Middle frontal gyrus (tissue), 1 donor: Measurements from ENCODE around the gene RGP1.

Experiments
- DNase-seq: peaks from one replicate; pipeline ENCODE4 v3.0.0-alpha.2; 2015; ENCODE audit warnings: low spot score; ENCODE audit errors: extremely low spot score

The RGP1 gene

DNA sequence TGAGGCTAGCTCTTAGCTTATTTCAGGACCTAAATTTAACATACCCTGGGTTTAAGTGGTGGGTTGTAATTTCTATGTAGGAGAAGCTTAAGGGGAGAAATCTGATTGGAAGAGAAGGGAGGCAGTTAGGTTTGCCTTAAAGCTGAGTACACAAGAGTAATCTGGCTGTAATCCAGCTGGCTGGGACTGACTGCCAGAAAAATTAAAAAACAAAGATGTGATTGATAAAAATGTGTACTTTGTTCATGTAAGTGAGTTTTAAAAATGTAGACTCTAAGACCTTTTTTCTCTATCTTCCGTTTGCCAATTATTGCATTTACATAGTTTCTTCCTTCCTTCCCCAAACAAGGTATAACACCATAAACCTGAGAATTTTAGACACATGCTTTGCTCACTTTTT, 22.4 kb downstream of the RGP1 start:
- DNase-seq: no peak

DNA sequence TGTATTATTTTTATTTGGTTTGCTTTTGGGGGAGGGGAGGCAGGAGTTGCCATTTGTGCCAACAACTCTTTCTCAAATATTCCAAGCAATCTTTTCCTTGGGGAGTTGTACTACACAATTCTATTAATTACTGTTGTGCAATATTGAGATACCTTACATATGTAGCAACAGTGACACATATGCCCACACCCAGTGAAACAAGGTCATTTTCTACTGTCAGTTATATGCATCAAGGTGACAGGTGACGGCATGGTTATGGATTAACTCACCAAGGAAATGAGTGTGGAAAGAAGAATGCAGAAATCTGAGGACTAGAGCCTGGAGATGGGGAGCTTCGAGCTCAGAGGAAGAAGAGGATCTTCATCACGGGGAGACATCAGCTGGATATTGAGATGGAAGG, 22.9 kb downstream of the RGP1 start:
- DNase-seq: no peak

DNA sequence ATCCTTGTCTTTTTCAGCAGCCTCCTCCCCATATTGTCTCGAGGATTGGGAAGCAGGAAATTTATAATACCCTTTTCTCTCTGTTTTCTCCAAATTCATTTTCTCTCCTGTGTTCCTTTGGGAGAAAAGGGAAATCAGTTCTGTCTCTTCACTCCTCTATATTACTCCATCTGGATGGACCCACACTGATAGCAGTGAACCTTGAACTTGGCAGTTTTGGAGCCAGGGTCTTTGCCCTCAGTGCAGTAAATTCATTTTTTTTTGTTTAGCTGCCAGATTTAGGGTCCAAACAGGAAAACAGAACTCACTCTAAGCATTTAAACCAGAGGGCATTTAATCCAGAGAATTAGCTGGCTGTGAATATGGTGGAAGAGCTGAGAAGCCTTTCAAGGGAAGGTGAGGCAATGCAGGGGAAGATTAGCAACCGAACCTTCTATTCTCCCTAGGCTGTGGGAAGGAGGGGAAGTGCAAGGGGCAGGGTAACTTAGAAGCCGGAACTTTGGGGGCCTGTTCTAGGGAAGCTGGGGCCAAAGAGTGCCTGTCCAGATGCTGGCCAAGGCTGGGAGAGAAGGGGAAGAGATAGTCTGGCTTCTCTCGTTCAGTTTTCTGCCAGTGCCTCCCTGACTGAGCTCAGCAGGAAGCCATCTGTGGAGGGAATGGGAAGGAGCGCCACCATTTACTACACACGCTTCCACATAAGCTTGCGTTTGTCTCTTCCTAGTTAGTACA, 26.0 kb downstream of the RGP1 start:
- no peak for DNase-seq

DNA sequence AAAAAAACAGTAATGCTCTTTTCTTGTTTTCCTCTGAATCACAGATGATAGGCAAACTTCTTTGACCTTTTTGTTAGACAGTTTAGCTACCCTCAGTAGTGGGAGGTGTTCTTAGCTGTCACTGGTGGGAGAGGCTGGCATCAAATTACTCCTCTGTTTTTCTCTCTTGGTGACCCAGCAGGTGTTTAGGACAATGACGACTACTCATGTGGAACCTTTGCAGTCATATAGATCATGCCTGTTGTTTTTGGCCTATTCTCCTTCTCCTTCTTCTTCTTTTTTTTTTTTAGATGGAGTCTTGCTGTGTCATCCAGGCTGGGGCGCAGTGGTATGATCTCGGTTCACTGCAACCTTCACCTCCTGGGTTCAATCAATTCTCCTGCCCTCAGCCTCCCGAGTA, 26.9 kb downstream of the RGP1 start:
- no peak for DNase-seq

DNA sequence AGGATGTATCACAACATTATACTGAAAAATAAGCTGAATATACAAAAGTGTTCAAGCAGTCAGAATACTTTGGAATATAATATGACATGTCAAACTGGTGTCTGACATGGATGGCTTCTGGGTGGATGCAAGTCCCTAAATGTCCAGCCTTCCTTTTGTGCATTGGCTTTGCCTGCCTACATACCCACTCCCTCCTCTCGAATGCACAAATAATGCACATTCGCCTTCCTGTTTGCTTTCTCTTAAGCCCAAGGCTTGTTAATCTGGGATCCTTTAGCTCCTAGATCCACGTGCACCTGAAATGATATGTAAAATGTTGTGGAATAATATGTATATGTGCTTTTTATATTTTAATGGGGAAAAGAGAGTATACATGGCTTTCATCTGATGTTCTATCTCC, 29.4 kb downstream of the RGP1 start:
- no peak for DNase-seq

DNA sequence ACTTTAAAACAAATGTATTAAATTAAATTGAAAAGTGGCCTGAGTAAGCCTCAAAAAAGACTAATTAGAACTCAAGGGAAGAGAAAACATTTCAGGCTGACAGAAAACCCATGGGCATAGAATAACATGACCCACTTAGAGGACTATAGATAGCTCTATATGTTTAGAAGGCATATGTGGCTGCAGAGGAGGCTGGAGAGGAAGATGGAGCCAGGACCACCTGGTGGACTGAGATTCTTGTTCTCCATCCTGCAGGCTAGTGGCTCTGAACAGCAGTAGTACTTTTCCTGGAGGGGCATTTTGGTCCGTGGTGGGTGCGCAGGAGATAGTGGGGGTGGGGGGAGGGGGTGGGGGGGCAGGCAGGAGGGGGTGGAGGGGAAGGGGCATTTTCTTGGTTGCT, 32.0 kb downstream of the RGP1 start:
- DNase-seq: peak; percentile 33

DNA sequence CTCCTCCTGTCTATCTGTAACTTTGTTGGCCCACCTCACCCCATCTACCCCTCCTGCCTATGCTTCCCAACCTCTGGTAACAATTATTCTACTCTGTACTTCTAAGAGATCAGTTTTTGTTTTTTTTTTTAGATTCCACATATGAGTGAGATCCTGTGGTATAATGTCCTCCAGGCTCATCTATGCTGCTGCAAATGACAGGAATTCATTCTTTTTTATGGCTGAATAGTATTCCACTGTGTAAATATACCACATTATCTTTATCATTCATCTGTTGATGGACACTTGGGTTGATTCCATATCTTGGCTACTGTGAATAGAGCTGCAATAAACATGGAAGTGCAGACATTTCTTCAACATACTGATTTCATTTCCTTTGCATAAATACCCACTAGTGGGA, 34.3 kb downstream of the RGP1 start:
- no peak for DNase-seq

DNA sequence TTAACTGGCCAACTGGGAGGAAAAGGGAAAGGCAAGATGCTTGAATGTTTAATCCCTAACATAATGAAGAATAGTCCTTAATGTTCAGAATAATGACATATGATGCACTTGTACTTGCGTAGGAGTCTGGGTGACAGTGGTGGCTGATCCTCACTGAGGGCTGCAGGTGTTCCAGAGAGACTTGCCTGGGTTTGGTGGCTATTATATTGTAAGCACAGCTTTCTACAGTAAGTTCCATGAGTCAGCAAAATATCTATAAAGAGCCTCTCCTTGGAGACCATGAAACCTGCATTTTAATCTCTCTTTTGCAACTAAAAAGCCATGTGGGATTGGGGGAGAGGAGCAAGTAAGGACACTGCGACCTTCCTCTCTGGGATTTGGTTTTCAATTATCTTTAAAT, 40.5 kb downstream of the RGP1 start:
- no peak for DNase-seq

DNA sequence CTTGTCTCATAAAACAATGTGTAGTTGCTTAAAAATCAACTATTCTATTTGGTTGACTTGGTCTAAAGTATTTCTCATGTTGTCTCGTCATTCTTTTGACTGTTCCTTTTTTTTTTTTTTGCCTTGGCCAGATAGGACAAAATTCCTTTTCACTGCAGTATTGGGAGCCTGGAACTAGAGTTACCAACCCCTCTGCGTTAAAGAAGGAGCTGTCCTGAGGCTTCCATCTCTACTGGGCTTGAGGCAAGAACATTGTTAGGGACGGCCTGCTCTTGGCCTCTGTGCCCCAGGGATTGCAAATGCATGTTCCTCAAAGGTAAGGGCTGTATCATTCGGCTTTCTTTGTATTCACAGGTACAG, 40.9 kb downstream of the RGP1 start:
- no peak for DNase-seq

DNA sequence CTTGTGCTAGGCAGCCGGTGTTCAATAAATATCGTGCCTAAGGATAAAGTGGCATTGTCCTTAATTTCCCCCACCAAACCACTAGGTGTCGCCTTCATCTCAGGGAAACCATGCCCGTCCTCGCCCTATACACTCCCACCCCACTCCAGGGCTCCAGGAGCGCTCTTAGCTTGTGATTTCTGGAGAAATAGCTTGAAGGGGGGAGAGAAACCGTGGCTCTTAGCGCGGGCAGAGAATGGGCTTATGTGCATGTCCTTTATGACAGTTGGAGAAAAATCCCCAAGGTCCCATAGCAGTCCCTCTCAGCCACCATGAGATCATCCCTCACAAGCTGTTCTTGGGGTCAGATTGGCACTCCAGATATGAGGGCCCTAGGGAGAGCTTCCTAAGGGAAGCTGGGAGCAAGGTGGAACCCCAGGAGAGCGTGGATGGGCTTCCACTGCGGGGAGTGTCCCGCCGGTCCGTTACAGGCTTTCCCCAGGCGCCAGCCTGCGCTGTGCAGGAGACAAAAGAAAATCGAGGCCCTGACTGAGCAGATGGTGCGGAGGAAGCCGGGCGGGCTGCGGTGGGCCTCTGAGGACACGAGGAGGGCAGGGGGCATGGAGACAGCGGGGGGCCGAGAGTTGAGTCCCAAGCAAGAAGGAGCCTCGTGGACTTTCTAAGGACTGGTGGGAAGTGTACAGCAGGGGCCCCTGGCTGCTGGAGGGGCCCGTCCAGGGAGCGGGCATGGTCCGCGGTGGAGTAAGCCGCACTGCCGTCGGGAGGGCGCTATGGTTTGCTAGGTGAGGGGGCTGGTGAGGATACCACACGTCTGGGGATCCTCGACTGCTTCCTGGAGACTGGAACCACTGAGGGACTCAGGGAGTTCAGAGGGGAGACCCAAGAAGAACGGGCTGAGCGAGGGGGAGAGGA, 41.6 kb downstream of the RGP1 start:
- DNase-seq: peak; percentile 63

DNA sequence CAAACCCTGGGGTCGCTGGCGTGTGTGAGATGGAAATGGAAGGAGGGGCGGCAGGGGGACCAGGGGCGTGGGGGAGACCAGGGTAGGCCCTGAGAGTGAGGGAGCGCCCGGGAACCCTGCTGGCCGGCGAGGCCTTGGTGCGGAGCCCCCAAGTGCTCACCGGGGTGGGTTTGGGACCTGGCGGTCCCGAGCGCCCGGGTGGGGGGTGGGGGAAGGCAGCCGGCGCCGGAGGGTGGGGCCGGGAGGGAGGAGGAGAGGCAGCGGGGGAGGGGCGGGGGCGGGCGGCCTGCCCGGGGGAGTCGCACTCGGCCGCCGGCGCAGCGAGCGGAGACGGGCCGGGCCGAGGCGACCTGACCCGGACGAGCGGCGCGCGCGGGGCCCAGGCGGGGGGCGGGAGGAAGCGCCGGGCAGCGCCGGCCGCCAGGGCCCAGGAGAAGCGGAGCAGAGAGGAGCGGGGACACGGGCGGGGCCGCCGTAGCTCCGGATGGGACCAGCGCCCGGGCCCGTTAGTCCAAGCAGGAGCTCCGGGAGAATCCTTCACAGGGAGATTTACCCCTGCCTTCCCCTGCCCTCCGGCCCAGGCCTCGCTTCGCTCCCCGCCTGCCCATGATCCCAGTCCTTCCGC, 42.3 kb downstream of the RGP1 start, which contains the start of gene NPR2:
NPR2 (plus strand) TSS at position 295 of the 625 bp plus-strand sequence. CDS start 818 bp downstream, outside the sequence.
- DNase-seq: no peak

DNA sequence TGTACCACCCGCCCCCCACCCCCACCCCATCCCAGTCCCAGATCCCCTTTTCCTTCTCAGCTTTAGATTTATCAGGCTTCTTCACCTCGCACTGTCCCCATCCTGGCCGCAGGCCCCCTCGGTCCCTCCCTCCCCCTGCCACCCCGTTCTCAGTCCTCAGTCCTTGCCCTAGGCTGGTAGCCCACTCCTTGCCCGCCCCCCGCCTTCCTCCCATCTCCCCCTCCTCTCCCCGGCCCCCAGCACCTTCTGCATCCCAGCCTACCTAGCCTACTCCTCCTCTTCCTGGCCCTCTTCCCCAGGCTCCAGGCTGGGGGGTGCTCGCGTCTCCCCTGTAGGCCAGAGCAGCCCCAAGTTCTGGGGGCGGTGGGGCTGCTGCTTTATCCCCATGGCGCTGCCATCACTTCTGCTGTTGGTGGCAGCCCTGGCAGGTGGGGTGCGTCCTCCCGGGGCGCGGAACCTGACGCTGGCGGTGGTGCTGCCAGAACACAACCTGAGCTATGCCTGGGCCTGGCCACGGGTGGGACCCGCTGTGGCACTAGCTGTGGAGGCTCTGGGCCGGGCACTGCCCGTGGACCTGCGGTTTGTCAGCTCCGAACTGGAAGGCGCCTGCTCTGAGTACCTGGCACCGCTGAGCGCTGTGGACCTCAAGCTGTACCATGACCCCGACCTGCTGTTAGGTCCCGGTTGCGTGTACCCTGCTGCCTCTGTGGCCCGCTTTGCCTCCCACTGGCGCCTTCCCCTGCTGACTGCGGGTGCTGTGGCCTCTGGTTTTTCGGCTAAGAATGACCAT, 43.1 kb downstream of the RGP1 start:
- no peak for DNase-seq

DNA sequence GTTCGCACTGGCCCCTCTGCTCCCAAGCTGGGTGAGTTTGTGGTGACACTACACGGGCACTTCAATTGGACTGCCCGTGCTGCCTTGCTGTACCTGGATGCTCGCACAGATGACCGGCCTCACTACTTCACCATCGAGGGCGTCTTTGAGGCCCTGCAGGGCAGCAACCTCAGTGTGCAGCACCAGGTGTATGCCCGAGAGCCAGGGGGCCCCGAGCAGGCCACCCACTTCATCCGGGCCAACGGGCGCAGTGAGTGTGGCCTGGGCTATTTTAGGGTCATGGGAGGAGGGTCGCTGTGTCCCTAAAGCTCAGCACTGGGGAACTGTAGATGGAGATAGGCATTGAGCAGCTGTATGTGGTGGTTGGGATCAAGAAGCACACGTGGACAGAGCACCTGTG, 43.7 kb downstream of the RGP1 start:
- no peak for DNase-seq

DNA sequence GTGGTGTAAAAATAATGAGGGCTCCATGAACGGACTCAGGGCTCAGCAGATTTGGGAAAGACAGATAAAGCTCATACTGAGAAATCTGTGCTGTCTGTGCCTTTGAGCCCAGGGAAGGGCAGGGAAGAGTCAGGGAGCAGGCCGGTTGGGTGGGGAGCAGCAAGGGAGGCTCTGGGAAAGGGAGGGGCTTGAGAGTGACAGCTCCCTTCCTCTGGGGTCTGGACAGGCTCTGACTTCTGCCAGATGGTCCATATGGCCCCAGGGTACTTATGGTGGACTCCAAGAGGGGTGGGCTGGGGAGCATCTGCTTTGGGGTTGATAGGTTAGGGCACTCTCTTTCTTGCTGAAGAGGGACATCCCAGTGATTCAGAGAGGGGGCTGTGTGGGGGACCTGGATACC, 44.4 kb downstream of the RGP1 start:
- no peak for DNase-seq

DNA sequence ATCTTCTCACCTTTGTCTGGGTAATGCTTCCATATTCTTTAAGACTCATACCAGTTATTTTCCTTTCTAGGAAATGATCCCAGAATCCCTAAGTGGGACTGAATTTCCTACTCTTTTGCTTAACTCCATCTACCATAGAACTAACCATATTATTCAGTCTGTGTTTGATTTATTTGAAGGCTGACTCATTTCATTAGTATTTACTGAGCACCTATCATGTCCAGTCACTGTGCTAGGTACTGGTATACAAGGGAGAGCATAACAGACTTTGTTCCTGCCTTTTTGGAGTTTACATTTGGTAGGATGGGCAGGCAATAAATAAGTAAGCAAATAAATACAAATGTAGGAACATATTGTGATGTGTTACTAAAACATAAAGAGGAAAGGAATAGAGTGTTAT, 46.6 kb downstream of the RGP1 start:
- DNase-seq: no peak

DNA sequence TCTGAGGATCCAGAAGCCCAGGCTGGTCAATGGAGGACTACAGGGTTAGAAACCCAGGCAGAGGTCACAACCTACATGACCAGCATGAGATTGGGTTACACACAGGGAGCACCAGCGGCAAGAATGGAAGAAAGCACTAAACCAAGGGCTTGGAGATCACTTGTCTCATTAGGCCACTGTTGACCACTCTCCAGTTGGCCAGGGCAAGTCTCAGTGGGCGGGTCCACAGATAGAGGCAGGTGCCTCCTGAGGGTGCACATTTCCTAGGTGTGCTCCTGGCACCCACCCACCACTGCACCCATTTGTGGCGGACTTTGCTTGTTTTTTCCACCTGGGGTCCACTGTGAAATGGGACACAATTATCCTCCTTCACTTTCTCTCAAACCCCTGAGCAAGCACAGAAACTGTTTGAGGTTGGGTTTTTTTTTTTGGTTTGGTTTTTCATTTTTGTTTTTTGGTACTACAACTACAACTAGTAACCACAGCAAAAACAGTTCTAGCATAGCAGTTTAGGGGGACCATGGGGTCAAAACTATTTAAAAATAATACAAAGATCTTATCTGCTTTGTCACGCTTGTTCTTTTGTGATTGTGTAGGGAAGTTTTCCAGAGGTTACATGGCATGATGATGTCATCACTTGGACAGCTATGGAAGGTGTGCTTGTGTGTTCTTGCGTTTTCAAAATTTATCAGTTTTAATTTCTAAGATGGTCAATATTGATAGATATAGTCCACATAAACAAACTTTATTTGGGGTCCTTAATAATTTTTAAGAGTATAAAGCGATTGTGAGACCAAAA, 48.4 kb downstream of the RGP1 start:
- no peak for DNase-seq

DNA sequence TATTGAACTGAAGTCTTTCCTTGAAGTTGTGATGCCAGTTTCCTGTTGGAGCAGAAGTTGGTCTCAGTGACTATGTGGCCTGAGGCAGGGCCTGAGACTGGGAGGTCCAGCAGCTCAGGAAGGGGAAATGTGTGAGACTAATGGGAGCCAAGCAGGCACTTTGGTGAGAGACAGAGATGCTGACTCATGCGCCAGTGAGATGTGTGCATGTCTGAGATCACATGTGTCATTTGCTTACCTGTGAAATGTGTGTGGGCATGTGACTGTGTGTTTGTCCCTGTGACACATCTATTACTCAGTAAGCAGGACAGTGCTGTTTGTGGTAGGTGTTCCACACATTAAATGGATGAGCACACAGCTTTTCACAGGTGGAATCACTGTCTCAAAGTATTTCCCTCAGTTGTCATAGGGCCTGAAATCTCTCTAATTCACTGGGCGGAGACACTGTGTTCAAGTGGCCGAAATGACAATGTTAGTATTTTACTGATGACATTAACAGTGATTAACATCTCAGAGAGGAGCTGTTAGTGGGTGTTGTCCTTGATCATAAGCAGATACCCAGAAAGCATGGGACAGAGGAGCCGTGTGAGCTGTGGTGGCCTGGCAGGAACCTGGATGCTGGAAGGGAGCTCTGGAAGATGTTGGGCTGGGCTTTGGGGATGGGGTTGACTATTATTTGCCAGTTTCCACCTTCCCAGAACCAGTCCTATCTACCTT, 49.7 kb downstream of the RGP1 start:
- DNase-seq: no peak

DNA sequence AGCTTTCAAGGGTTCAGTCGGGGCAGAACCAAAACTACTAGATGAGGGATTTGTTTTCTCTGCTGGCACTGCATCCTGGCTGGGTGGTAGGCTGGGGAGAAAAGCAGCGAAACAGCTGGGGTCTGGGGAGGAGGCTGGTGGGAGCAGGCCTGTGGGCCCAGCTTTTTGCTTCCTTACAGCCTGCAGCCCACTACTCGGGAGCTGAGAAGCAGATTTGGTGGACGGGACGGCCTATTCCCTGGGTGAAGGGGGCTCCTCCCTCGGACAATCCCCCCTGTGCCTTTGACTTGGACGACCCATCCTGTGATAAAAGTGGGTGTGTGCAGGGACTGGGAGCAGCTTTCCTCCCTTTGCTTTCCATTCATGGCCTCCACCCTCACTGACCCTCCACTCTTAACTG, 51.4 kb downstream of the RGP1 start:
- DNase-seq: no peak

DNA sequence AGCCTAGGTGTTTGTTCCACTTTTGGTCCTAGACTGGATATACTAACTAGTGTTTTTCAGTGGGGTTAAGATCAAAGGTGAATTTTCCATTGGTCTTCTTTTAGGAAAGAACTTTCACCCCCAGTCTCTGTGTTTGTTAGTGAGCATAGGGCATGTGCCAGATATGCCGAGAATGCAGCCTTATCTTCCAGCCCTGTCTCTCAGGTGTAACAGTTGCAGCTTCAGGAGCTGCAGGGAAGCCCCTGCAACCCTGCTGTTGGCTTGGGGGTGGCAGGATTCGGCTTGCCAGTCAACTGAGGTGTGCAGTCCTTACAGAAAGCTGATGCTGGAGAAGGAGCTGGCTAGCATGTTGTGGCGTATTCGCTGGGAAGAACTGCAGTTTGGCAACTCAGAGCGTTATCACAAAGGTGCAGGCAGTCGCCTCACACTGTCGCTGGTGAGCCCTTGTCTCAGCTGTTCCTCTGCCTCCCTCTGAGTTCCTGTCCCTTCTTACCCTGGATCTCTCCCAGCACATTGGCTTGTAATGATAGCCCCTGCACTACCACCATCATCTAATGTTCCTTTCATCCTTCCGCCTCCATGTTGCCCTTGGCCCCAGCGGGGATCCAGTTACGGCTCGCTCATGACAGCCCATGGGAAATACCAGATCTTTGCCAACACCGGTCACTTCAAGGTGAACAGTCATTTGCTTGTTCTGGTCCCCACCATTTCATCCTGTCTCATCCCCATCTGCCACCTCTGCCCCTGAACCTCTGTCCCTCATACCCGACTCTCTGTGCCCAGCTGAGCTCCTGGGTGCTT, 52.4 kb downstream of the RGP1 start:
- no peak for DNase-seq
